ENCODE data around the gene RINT1.
"Not testable (repeated sequence)": the region's sequence is repeated elsewhere in the genome, so short reads cannot be mapped to it uniquely, and the experiment has no call there.

The RINT1 gene

GRCh38 chr7:105531792-105532671 is at the start of gene RINT1:
RINT1 (plus strand) TSS chr7:105532201; CDS start chr7:105532316, 115 bp downstream.
- peak; percentile 71 to 84 (median 81) for DNase-seq (ENCODE audit: low read depth in 3 of 3, low spot score in 1 of 3)

- no peak for DNase-seq (ENCODE audit: low read depth in 3 of 3, low spot score in 1 of 3)
Measured at GRCh38 chr7:105487579-105488571, 44.1 kb upstream of the RINT1 start.

- DNase-seq (ENCODE audit: low read depth in 3 of 3, low spot score in 1 of 3): no peak
Measured at GRCh38 chr7:105489409-105489808, 42.6 kb upstream of the RINT1 start.

DNA sequence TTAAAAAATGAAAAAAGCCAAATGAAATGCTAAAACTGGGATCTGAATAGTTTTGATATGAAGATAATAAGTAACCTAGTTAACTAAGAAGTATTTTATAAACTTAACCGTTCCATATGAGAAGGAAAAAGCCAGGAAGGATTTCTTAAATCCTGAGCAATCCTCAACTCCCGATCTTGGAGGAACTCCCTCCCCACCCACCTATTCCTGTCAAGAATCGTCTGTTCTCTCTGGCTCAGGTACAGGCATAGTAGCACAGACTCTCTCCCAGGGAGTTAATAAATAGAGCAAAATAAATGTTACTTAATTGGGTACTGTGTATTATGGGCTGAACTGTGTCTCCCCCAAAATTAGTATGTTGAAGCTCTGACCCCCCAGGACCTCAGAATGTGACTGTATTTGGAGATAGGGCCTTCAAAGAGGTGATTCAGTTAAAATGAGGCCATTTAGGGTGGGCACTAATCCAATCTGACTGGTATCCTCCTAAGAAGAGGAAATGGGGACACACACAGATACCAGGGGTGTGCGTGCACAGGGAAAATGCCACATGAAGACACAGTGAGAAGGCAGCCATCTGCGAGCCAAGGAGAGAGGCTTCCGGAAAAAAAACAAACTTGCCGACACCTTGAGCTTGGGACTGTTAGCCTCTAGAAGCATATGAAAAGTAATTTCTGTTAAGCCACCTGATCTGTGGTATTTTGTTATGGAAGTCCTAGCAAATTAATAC is 38.6 kb upstream of the RINT1 start:
- DNase-seq (ENCODE audit: low read depth in 3 of 3, low spot score in 1 of 3): no peak

DNA sequence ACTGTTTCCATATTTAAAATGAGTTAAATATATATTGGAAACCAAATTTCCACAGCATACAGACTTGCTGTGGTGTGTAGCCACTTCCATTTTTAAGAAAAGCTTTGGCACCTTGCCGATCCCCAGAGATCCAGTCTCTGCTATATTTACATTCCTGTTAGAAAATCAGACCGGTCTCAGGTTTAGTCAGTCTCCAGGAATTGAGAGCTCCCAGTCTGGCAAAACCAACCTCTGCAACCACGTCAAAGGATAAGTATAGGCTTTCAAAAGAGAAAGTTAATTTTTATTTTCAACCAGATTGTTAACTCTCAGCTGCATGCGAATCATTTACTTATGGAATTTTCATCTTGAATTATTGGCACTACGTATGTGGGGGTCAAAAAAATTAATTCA is 38.1 kb upstream of the RINT1 start:
- no peak for DNase-seq (ENCODE audit: low read depth in 3 of 3, low spot score in 1 of 3)

DNA sequence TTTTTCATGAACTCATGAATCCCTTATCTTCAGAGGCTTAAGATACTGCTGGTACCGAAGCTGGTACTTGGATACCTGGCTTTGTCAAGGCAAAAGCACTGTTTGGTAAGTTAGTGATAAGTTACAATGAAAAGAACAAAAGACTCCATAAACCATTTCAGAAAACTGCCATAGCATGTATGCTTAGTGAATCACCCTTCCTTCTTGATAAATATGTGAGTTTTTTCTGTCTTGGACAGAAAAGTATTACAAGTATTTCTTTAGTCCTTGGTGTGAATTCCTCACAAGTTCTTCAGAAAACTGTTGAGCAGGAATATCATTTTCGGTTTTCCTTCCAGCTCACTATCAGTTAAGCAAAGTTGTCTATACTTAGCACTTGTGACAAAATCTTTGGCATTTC is 35.5 kb upstream of the RINT1 start:
- no peak for DNase-seq (ENCODE audit: low read depth in 3 of 3, low spot score in 1 of 3)

GRCh38 chr7:105497016-105497415 is 35.0 kb upstream of the RINT1 start:
- no peak for DNase-seq (ENCODE audit: low read depth in 3 of 3, low spot score in 1 of 3)

DNA sequence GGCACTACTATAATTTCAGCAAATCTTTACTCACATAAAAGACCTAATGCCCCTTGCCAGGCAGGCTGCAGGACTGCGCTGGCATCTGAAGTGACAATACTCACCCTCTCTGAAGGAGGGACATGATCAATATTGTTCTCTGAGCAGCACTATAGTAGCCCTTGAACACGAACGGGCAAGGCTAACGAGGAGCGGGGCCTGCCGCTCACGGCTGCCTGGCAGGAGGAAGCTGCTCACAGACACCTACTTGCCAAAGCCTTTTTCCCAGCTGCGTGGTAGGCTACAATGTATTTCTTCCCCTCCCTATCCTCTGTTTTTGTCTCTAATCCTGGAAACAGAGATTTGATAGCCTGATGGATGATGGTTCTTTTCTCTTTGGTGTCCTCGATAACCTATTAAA is 29.8 kb upstream of the RINT1 start:
- DNase-seq (ENCODE audit: low read depth in 3 of 3, low spot score in 1 of 3): no peak

GRCh38 chr7:105512415-105512814 is 19.6 kb upstream of the RINT1 start:
- DNase-seq (ENCODE audit: low read depth in 3 of 3, low spot score in 1 of 3): no peak

- no peak for DNase-seq (ENCODE audit: low read depth in 3 of 3, low spot score in 1 of 3)
Measured at GRCh38 chr7:105512926-105513526, 19.0 kb upstream of the RINT1 start.

- not testable (repeated sequence) for DNase-seq (ENCODE audit: low read depth in 3 of 3, low spot score in 1 of 3)
Measured at GRCh38 chr7:105515610-105516009, 16.4 kb upstream of the RINT1 start.

- DNase-seq (ENCODE audit: low read depth in 3 of 3, low spot score in 1 of 3): no peak
Measured at GRCh38 chr7:105519353-105519752, 12.6 kb upstream of the RINT1 start.

- not testable (repeated sequence) for DNase-seq (ENCODE audit: low read depth in 3 of 3, low spot score in 1 of 3)
Measured at GRCh38 chr7:105520620-105521019, 11.4 kb upstream of the RINT1 start.

- peak in 1 of 3 donors; percentile 34 for DNase-seq (ENCODE audit: low read depth in 3 of 3, low spot score in 1 of 3)
Measured at GRCh38 chr7:105521027-105521716, 10.8 kb upstream of the RINT1 start.

- DNase-seq (ENCODE audit: low read depth in 3 of 3, low spot score in 1 of 3): peak; percentile 35 to 77 (median 61)
Measured at GRCh38 chr7:105521717-105522463, 10.1 kb upstream of the RINT1 start, which contains the start of gene PUS7. PUS7 (minus strand) TSS chr7:105522271; CDS start chr7:105508512, 13,759 bp downstream.

DNA sequence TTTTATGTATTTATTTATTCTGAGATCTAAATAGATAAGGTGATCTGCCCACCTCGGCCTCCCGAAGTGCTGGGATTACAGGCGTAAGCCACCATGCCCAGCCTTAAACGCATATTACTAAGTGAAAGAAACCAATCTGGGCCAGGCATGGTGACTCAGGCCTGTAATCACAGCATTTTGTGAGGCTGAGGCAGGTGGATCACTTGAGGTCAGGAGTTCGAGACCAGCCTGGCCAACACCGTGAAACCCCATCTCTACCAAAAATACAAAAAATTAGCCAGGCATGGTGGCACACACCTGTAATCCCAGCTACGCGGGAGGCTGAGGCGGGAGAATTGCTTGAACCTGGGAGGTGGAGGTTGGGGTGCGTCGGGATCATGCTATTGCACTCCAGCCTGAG is 7.6 kb upstream of the RINT1 start:
- not testable (repeated sequence) for DNase-seq (ENCODE audit: low read depth in 3 of 3, low spot score in 1 of 3)

DNA sequence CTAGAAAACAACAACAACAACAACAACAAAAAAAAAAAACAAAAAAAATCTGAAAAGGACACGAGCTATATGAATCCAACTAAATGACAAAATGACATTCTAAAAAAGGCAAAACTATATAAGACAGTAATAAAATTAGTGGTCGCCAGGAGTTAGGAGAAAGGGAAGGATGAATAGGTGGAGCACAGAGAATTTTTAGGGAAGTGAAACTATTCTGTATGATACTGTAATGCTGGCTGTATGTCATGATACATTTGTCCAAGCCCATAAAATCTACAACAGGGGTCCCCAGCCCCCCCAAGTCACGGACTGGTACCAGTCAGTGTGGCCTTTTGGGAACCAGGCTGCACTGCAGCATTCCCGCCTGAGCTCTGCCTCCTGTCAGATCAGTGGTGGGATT is 7.2 kb upstream of the RINT1 start:
- no peak for DNase-seq (ENCODE audit: low read depth in 3 of 3, low spot score in 1 of 3)

GRCh38 chr7:105527737-105528136 is 4.3 kb upstream of the RINT1 start:
- not testable (repeated sequence) for DNase-seq (ENCODE audit: low read depth in 3 of 3, low spot score in 1 of 3)

DNA sequence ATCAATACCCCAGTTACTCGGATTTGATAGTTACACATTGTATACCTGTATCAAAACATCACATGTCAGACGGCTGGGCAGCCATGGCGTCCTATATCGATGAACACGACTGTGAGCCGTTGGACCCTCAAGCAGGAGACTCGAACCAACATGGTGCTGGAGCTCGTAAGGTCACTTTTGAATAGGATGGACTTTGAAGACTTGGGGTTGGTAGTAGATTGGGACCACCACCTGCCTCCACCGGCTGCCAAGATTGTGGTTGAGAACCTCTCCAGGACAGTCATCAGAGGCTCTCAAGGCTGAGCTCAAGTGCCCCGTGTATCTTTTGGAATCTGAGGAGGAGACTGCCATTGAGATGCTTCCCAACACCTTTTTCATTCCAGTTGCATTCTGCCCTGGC is 1.9 kb upstream of the RINT1 start:
- DNase-seq (ENCODE audit: low read depth in 3 of 3, low spot score in 1 of 3): no peak
